Jurkat, Clone E6-1 (cell line): ENCODE data around the gene KCNJ15.
A peak's percentile ranks its signal among the peaks of the same experiment; 100 is the strongest.

ENCODE experiments used
- DNase-seq: peaks from one replicate; pipeline ENCODE4 v3.0.0-alpha.2; 2011; ENCODE audit warnings: low read depth, low spot score
- H3K4me3 ChIP-seq: 2 replicates; pipeline ENCODE4 v1.5.1; 2011; ENCODE audit warnings: mild to moderate bottlenecking, low read length, control low read depth, moderate library complexity

KCNJ15 gene

DNA sequence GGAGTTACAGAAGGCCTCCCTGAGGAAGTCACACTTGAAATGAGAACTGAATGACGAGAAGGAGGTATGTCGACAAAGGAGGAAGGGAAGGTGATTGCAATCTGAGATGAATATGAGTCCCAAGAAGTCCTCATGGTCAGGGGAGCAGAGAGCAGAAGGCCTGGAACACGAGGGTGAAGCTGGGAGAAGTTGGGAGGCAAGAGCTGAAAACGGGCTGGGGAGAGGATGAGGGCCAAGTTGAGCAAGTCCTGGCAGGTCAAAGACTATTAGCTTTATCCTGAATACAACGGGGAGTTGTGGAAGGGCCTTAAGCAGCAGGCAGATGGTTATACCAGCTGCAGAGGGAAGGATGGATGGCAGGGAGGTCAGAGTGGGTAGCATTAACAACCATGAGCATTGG is 89.5 kb downstream of the KCNJ15 start:
- no peak overlapping the region for H3K4me3 ChIP-seq
- no peak for DNase-seq

DNA sequence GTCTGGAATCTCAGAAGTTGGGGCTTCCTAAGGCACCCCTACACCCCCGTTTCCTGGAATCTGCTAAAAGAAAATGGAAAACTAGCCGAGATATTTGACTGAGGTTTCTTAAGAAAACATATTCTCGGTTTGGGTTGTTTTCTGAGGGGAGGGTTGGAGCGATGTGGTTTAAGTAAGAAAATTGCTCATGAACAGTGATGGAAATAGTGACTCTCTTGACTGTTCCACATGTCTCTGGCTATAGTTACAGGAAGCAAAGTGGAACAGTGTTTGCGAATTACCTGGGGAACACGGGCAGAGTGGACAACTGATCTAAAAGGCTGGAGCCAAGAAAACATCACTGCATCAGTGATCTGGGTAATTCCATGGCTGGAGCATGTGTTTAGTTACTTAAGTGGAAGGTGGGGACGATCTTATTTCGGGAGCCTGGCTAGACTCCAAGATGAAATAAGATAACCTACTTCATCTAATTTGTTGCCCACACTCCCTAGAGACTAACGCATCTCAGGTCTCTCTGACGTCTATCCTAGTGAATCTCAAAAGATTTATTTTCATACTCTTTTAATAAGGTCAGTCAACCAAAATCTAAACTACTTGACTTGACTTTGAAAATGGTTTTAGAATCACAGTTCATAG is 92.4 kb downstream of the KCNJ15 start:
- H3K4me3 ChIP-seq, result no peak overlapping the region
- DNase-seq, result no peak

DNA sequence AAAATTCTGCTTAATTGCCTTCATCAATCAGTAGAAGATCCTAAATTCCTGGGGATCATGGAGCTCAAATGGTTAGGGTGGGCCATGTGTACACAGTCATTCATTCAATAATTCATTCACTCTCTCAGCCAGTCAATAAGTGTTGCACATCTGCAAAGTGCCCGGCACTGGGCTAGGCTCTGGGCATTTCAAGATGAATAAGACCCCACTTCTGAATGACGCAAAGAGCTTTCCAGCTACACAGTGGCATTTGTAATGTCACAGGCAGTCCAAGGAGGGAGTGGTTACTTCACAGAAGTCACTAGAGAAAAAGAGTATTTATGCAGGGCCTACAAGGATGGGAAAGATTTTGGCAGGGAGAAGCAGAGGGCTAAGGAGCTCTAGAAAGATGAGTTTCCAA is 93.2 kb downstream of the KCNJ15 start:
- H3K4me3 ChIP-seq, result no peak overlapping the region
- no peak for DNase-seq

DNA sequence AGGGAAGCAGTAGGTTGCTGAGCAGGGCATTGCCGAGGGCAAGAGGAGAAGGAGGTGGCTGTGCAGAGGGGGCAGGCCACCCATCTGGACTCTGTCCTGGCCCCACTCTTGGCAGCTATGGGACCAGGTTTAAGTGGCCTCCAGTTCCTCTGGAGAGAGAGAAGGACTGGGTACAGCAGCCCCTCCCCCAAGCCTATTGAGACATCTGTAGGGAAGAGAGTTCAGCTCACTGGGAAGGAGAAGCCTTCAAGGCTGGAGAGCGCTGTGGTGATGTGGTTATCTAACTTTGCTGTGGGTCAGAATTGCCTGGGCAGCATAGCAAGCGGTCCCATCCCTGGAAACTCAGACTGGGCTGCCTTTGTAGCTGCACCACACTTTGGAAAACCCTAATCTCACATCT is 93.9 kb downstream of the KCNJ15 start:
- no peak for DNase-seq
- H3K4me3 ChIP-seq, result no peak overlapping the region

DNA sequence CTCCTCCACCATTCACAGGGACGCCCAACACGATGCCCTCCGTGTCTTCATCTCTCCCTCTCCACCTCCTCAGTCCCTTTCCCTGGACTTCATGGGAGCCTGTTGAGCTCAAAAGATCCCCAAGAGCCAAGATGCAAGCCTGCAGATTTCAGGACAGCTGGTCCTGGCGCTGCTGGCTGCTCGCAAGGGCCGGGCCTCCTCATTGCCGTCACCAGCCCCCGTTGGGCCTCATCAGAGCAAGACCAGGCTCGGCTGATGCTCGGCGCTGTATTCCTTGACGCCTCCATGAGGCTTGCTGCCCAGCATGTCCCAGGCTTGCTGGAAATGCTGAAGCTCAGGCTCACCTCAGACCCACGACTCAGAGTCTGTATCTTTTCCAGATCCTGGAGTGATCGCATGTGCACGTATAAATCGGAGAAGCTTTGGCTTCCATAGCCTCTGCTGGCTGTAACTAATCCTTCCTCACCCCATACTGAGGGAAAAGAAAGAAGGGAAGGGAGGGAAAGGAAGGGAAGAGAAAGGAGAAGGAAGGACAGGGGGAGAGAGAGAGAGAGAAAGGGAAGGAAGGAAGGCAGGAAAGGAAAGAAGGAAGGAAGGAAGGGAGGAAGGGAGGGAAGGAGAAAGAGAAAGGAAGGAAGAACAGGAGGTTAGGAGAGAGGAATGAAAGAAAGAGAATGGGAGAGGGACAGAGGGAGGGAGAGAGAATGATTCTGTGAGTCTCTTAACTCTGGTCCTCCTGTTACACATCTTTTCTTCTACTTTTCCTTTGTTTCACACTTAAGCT is 94.6 kb downstream of the KCNJ15 start:
- no peak overlapping the region for H3K4me3 ChIP-seq
- DNase-seq, result no peak

DNA sequence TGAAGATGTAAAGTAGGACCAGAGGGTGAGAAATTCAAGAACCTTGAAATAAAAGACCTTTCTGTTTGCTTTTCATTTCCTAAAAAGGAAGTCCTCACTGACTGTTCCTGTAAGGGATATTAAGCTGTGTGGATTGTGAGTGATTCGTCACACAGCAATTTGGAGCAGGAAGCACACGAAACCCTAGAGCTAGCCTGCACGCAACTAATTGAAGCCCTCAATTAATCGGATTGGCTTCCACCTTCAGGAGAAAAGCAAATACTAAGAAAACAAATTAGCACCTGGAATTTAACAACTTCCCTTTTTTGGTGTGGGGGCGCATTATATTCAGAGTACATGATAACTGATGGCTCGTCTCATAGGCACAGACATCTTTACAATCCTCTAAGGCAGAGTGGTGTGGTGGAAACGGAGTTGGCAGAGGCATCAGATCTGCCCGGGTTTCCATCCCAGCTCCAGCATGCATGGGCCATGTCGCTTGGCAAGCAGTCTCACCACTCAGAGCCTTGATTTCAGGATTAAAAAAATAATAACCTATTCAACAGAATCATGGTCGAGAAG is 95.2 kb downstream of the KCNJ15 start:
- H3K4me3 ChIP-seq, result no peak overlapping the region
- no peak for DNase-seq

DNA sequence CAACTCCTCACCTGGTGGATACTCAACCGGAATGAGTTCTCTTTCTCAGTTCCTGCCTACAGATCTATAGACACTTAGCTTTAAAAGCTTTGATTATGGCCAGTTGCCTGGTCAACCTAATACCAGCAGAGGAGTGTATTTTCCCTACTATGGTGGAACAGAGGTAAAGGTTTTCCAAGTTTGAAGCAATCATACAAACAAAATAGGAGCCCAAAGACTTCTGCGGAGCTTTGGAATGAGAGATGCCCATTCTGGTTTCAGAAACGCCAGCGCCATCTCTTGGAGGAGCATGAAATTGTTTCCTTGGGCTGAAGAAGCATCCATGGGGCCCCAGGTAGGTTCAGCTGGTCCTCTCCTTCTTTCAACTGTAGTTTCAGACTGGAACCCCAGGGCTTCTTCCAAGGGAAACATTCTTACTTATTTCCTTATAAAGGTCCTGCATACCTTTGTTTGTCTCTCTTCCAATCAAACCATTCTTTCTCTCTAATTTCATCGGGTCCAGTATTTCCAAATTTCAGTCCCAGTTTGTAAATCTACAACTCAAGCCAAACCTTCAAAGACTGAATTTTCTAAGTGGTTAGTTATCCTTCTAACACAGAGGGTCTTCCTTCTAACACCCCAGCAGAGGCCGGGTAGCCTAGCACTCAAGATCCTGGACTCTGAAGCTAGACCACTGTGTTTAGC is 95.9 kb downstream of the KCNJ15 start:
- peak; percentile 27 for DNase-seq
- no peak overlapping the region for H3K4me3 ChIP-seq

DNA sequence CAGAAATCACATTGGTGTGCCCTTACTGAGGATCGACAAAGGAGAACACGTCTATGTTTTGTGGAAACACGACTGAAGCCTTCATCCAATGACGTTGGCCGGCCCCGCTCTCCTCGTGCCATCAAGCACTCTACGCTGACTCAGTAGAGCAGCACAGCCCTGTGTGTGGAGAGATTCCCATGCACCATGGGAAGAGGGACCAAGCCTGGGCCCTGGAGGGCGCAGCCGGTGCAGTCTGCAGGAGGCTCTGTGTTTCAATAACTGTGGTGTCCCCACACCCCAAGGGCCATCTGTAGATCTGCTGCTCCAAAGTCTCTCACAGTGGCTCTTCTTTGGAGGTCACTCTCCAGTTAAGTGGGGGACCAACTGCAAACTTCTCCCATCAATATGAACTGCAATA is 97.4 kb downstream of the KCNJ15 start:
- H3K4me3 ChIP-seq, result no peak overlapping the region
- no peak for DNase-seq

DNA sequence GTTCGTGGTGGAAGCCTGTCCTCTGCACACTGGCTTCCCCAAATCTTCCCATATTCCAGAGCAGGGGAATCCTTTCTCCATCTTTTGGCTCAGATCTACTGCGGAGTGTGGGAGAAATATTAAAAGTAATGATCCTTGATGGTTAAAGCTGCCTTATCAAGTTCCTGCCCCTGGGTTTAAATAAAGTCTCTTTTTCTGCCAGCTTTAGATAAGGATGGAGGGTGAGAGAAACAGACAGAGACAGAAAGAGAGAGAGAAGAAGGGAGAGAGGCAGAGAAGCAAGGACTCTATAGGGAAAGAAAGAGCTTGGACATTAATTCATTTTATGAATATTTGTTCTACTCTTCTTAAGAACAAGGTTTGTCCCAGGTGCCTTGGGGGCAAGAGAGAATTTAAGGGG is 98.0 kb downstream of the KCNJ15 start:
- no peak overlapping the region for H3K4me3 ChIP-seq
- no peak for DNase-seq

DNA sequence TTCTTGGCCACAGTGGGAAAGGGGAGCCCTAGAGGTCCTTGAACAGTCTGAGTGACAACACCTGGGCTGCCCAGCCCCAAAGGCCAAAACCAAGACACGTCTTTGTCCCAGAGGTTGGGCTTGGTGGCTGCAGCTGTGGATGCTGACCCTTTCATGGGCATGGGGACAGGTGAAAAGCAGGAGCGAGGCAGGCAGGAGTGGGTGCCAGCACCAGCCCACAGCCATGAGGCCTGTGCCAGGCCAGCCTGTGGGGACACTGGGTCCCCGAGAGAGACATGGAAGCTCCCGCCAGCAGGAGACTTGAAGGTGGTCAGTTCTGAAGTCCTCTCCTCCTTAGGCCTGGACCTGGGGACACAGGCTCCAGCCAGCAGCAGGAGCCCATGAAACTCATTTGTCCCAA is 98.6 kb downstream of the KCNJ15 start:
- no peak for DNase-seq
- no peak overlapping the region for H3K4me3 ChIP-seq

DNA sequence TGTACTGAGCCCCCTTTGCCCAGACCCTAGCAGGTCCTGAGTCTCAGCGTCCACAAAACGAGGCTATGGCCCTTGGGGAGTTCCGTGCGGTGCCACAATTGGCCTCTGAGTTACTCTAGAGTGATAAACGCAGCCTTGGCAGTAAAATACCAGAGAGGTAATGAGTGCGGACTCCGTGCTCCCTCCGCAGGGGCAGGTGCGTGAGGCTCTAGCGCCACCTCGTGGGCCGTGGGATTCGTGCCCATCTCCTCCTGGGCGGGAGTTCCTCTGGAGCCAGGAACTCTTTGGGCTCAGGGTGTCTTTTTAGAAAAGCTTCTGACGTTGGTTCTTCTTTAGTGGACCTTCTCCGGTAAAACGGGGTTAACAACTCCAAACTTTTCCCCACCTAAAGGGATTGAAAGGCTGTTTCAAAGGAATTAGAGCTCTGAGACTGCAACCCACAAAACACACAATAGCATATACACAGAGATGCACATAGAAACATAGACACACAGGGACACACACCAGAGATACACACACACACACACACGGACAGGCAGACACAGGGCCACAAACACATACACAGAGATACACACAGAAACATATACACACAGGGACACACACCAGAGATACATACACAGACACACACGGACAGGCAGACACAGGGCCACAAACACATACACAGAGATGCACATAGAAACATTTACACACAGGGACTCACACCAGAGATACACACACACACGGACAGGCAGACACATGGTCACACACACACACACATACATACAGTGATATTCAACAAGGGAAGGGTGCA is 99.4 kb downstream of the KCNJ15 start:
- H3K4me3 ChIP-seq, result no peak overlapping the region
- DNase-seq, result peak; percentile 68
